LNCaP clone FGC (cell line): ENCODE results near the gene ADCY5.

Source experiments
- DNase-seq: peaks from one replicate; pipeline ENCODE4 v3.0.0-alpha.2; 2011; ENCODE audit warnings: low read depth
- H3K4me3 ChIP-seq: 2 replicates; pipeline ENCODE4 v1.5.1; 2011; ENCODE audit warnings: mild to moderate bottlenecking, low read depth, low read length, control low read depth
- TF ChIP-seq, protein P1 (sequence below): IDR thresholded peaks from 2 replicates; pipeline ENCODE4 v1.5.1; 2012; ENCODE audit warnings: mild to moderate bottlenecking; ENCODE audit not compliant: control insufficient read depth, insufficient read depth; ENCODE audit errors: extremely low read depth

The ADCY5 gene

GRCh38 chr3:123322866-123323265, 126.0 kb downstream of the ADCY5 start:
- no peak overlapping the region for H3K4me3 ChIP-seq
- no peak for DNase-seq
- TF ChIP-seq, protein P1, sequence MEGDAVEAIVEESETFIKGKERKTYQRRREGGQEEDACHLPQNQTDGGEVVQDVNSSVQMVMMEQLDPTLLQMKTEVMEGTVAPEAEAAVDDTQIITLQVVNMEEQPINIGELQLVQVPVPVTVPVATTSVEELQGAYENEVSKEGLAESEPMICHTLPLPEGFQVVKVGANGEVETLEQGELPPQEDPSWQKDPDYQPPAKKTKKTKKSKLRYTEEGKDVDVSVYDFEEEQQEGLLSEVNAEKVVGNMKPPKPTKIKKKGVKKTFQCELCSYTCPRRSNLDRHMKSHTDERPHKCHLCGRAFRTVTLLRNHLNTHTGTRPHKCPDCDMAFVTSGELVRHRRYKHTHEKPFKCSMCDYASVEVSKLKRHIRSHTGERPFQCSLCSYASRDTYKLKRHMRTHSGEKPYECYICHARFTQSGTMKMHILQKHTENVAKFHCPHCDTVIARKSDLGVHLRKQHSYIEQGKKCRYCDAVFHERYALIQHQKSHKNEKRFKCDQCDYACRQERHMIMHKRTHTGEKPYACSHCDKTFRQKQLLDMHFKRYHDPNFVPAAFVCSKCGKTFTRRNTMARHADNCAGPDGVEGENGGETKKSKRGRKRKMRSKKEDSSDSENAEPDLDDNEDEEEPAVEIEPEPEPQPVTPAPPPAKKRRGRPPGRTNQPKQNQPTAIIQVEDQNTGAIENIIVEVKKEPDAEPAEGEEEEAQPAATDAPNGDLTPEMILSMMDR: no peak

- TF ChIP-seq, protein P1: no peak
Measured at GRCh38 chr3:123321806-123322205, 127.1 kb downstream of the ADCY5 start.

GRCh38 chr3:123320221-123320620, 128.7 kb downstream of the ADCY5 start:
- no peak overlapping the region for H3K4me3 ChIP-seq
- DNase-seq: no peak
- TF ChIP-seq, protein P1: no peak

More at GRCh38 chr3:123321806-123322205, 127.1 kb downstream of the ADCY5 start:
- DNase-seq: no peak
- H3K4me3 ChIP-seq: no peak overlapping the region

GRCh38 chr3:123319760-123320159, 129.1 kb downstream of the ADCY5 start:
- DNase-seq: no peak
- TF ChIP-seq, protein P1: no peak

DNA sequence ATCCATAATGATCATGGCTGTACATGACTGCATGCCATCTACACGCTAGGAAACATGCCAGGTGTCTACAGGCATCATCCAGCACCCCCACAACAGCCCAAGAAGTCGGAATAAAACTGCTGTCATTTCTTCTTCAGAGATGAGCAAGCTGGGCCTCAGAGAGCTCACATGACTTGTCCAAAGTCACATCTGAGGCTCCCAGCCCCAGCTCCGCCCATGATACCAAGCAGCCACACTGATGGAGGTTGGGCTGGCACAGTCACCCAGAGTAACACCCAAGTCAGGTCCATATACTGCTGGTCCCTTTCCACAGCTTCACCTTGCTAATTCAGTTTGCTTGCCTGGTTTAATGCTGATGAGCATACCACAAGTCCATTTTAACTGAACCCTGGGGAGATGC, 130.5 kb downstream of the ADCY5 start:
- no peak for DNase-seq
- TF ChIP-seq, protein P1: no peak
- H3K4me3 ChIP-seq: no peak overlapping the region

More at GRCh38 chr3:123319760-123320159, 129.1 kb downstream of the ADCY5 start:
- no peak overlapping the region for H3K4me3 ChIP-seq

- H3K4me3 ChIP-seq: no peak overlapping the region
- TF ChIP-seq, protein P1: no peak
- no peak for DNase-seq
Measured at GRCh38 chr3:123317716-123318115, 131.2 kb downstream of the ADCY5 start.

DNA sequence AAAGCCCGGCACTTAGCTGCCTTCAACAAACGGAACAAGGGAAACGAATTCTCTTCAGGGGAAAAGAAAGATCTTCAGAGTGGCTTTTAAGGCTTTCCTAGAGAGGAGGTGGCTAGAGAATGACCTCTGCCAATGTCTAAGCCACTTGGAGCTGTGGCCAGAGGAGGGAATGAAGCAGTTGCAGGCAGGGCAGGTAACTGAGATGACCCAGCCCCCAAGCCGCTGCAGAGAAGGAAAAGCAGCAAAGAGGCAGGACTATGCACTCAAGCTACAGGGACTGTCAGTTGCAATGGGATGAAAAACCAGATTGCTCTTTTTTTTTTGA, 133.7 kb downstream of the ADCY5 start:
- no peak for DNase-seq
- TF ChIP-seq, protein P1: no peak
- no peak overlapping the region for H3K4me3 ChIP-seq
